Activated naive CD8-positive, alpha-beta T cell treated with anti-CD3 and anti-CD28 coated beads, Interleukin-2, amount 10 ng/mL, durations not matched to agents 7 days and 5 days (primary cell): Measurements from ENCODE around the gene NRBF2. TPM values are rescaled to one million over a fixed set of nuclear protein-coding genes. Genes with fewer than 3 reads are reported as not detected.
A peak's percentile ranks its signal among the peaks of the same experiment; 100 is the strongest.
"Not testable (repeated sequence)": the region's sequence is repeated elsewhere in the genome, so short reads cannot be mapped to it uniquely, and the experiment has no call there.

ENCODE experiments used
- ATAC-seq: fragments of 150-1000 bp; cut with Tn5 transposase; one replicate; pipeline ENCODE4 v1.10.0; 2021; ENCODE audit warnings: low read depth, moderate library complexity
- POLR2A ChIA-PET: fragments of 350-600 bp; sonication (Branson Sonifier 250); formaldehyde crosslinking; loops from one replicate; lab custom pipeline; 2021; ENCODE audit warnings: antibody characterized with exemption; lab: Charles Lee
- DNase-seq: peaks from one replicate; pipeline ENCODE4 v3.0.0; 2021
- H3K27ac Mint-ChIP-seq: one replicate; pipeline ENCODE4 v1.8.0; 2022; ENCODE audit warnings: mild to moderate bottlenecking, mixed read lengths
- H3K27me3 Mint-ChIP-seq: one replicate; pipeline ENCODE4 v1.8.0; 2022; ENCODE audit warnings: mild to moderate bottlenecking, moderate library complexity, mixed read lengths
- H3K36me3 Mint-ChIP-seq: one replicate; pipeline ENCODE4 v1.8.0; 2021; ENCODE audit warnings: mild to moderate bottlenecking, mixed read lengths
- H3K4me1 Mint-ChIP-seq: one replicate; pipeline ENCODE4 v1.8.0; 2021; ENCODE audit warnings: mixed read lengths
- H3K4me3 Mint-ChIP-seq: one replicate; pipeline ENCODE4 v1.8.0; 2022; ENCODE audit warnings: mild to moderate bottlenecking, moderate library complexity, mixed read lengths
- H3K9me3 Mint-ChIP-seq: one replicate; pipeline ENCODE4 v1.8.0; 2021; ENCODE audit warnings: mixed read lengths
- total RNA-seq, 2 experiments: library from RNA; stranded (reverse); gene quantifications; one replicate each; pipeline ENCODE4 v1.2.3, GENCODE V29; 2021

Gene NRBF2
- total RNA-seq, result 10 to 100 TPM; 24.1 to 24.7 TPM

GRCh38 chr10:63133056-63133820 is at the start of gene NRBF2:
Gene NRBF2 (plus strand): TSS chr10:63133328. CDS start chr10:63133471, 143 bp downstream.
- POLR2A ChIA-PET, result interaction anchor here (0.8 to 2.1 kb wide), 19 partner anchors 8 to 1233 kb away, joined by 3 to 11 read pairs (median 4); partner anchors contain the start of genes ADO and EGR2
- peak within 1 kb of the TSS; percentile 98 for H3K27ac Mint-ChIP-seq
- H3K36me3 Mint-ChIP-seq, result peaks cover 19% of the 10 kb centered on the region
- peaks cover 10% of the 10 kb centered on the region for H3K9me3 Mint-ChIP-seq
- peaks cover 4% of the 10 kb centered on the region for H3K27me3 Mint-ChIP-seq
- peak; percentile 96 for ATAC-seq
- DNase-seq, result peak; percentile 98
- peaks cover 24% of the 10 kb centered on the region for H3K4me1 Mint-ChIP-seq
- H3K4me3 Mint-ChIP-seq, result peak within 1 kb of the TSS; percentile 96

- POLR2A ChIA-PET, DNase-seq, H3K4me1 Mint-ChIP-seq, H3K36me3 Mint-ChIP-seq, H3K27ac Mint-ChIP-seq, H3K4me3 Mint-ChIP-seq, ATAC-seq, H3K9me3 Mint-ChIP-seq: not testable (repeated sequence)
- peaks cover 25% of the 10 kb centered on the region for H3K27me3 Mint-ChIP-seq
These were observed 49.7 kb upstream of the NRBF2 start for GRCh38 chr10:63083406-63083805.

GRCh38 chr10:63083904-63084689 is 49.0 kb upstream of the NRBF2 start:
- no peak for DNase-seq
- H3K9me3 Mint-ChIP-seq, result no peaks in the 10 kb centered on the region
- no peaks in the 10 kb centered on the region for H3K4me1 Mint-ChIP-seq
- POLR2A ChIA-PET, result no interaction called here
- H3K4me3 Mint-ChIP-seq, result no peak overlapping the region
- H3K27me3 Mint-ChIP-seq, result peaks cover 25% of the 10 kb centered on the region
- ATAC-seq, result no peak
- no peak overlapping the region for H3K27ac Mint-ChIP-seq
- H3K36me3 Mint-ChIP-seq, result no peaks in the 10 kb centered on the region

- no peaks in the 10 kb centered on the region for H3K36me3 Mint-ChIP-seq
- ATAC-seq (no peak), DNase-seq (no peak)
- no peak overlapping the region for H3K4me3 Mint-ChIP-seq
- H3K9me3 Mint-ChIP-seq, result no peaks in the 10 kb centered on the region
- peaks cover 22% of the 10 kb centered on the region for H3K27me3 Mint-ChIP-seq
- H3K27ac Mint-ChIP-seq, result no peak overlapping the region
- H3K4me1 Mint-ChIP-seq, result no peaks in the 10 kb centered on the region
- POLR2A ChIA-PET, result no interaction called here
These were observed 48.3 kb upstream of the NRBF2 start for GRCh38 chr10:63084690-63085382.

GRCh38 chr10:63093227-63093626 is 39.9 kb upstream of the NRBF2 start:
- no peaks in the 10 kb centered on the region for H3K4me1 Mint-ChIP-seq
- no peak for DNase-seq
- peaks cover 2% of the 10 kb centered on the region for H3K27me3 Mint-ChIP-seq
- POLR2A ChIA-PET, result no interaction called here
- no peak overlapping the region for H3K4me3 Mint-ChIP-seq
- no peak overlapping the region for H3K27ac Mint-ChIP-seq
- no peaks in the 10 kb centered on the region for H3K9me3 Mint-ChIP-seq
- ATAC-seq, result no peak
- no peaks in the 10 kb centered on the region for H3K36me3 Mint-ChIP-seq

GRCh38 chr10:63094405-63094804 is 38.7 kb upstream of the NRBF2 start:
- peaks cover 2% of the 10 kb centered on the region for H3K27me3 Mint-ChIP-seq
- no peaks in the 10 kb centered on the region for H3K36me3 Mint-ChIP-seq
- no peak overlapping the region for H3K27ac Mint-ChIP-seq
- H3K9me3 Mint-ChIP-seq, result no peaks in the 10 kb centered on the region
- no peak overlapping the region for H3K4me3 Mint-ChIP-seq
- DNase-seq (no peak), ATAC-seq (no peak)
- POLR2A ChIA-PET, result no interaction called here
- no peaks in the 10 kb centered on the region for H3K4me1 Mint-ChIP-seq

GRCh38 chr10:63094881-63095280 is 38.2 kb upstream of the NRBF2 start:
- Mint-ChIP-seq H3K4me3 (no peak overlapping the region), H3K27me3 (peaks cover 5% of the 10 kb centered on the region), H3K27ac (no peak overlapping the region), H3K36me3 (no peaks in the 10 kb centered on the region), H3K4me1 (no peaks in the 10 kb centered on the region), H3K9me3 (no peaks in the 10 kb centered on the region)
- DNase-seq, result no peak
- no peak for ATAC-seq
- POLR2A ChIA-PET, result no interaction called here

GRCh38 chr10:63099734-63100133 is 33.4 kb upstream of the NRBF2 start:
- H3K27me3 Mint-ChIP-seq, result peaks cover 14% of the 10 kb centered on the region
- ATAC-seq, result no peak

GRCh38 chr10:63101091-63101490 is 32.0 kb upstream of the NRBF2 start:
- H3K4me3 Mint-ChIP-seq, H3K4me1 Mint-ChIP-seq, H3K9me3 Mint-ChIP-seq, DNase-seq, POLR2A ChIA-PET, H3K27ac Mint-ChIP-seq, ATAC-seq, H3K36me3 Mint-ChIP-seq: not testable (repeated sequence)
- H3K27me3 Mint-ChIP-seq, result peaks cover 12% of the 10 kb centered on the region

More at GRCh38 chr10:63099734-63100133, 33.4 kb upstream of the NRBF2 start:
- no peaks in the 10 kb centered on the region for H3K36me3 Mint-ChIP-seq
- no peaks in the 10 kb centered on the region for H3K9me3 Mint-ChIP-seq
- no peak overlapping the region for H3K27ac Mint-ChIP-seq
- POLR2A ChIA-PET, result no interaction called here
- no peak overlapping the region for H3K4me3 Mint-ChIP-seq
- H3K4me1 Mint-ChIP-seq, result no peaks in the 10 kb centered on the region
- DNase-seq, result no peak

GRCh38 chr10:63102279-63102883 is 30.7 kb upstream of the NRBF2 start:
- H3K27me3 Mint-ChIP-seq, result peaks cover 13% of the 10 kb centered on the region
- H3K36me3 Mint-ChIP-seq, H3K4me3 Mint-ChIP-seq, POLR2A ChIA-PET, H3K27ac Mint-ChIP-seq, DNase-seq, ATAC-seq, H3K9me3 Mint-ChIP-seq, H3K4me1 Mint-ChIP-seq: not testable (repeated sequence)

- ATAC-seq, H3K36me3 Mint-ChIP-seq, H3K4me1 Mint-ChIP-seq, DNase-seq, H3K27ac Mint-ChIP-seq, H3K4me3 Mint-ChIP-seq, POLR2A ChIA-PET, H3K9me3 Mint-ChIP-seq: not testable (repeated sequence)
- H3K27me3 Mint-ChIP-seq, result peaks cover 13% of the 10 kb centered on the region
These were observed 29.9 kb upstream of the NRBF2 start for GRCh38 chr10:63103178-63103577.

- H3K27ac Mint-ChIP-seq, result no peak overlapping the region
- DNase-seq, result no peak
These were observed 29.1 kb upstream of the NRBF2 start for GRCh38 chr10:63103971-63104409.

More at GRCh38 chr10:63103971-63104409, 29.1 kb upstream of the NRBF2 start:
- Mint-ChIP-seq H3K36me3 (no peaks in the 10 kb centered on the region), H3K27me3 (peaks cover 13% of the 10 kb centered on the region), H3K4me1 (no peaks in the 10 kb centered on the region), H3K4me3 (no peak overlapping the region), H3K9me3 (no peaks in the 10 kb centered on the region)
- no peak for ATAC-seq
- POLR2A ChIA-PET, result no interaction called here
